Osteoblast (primary cell): ENCODE results near the gene HFE. TPM values are rescaled to one million over a fixed set of nuclear protein-coding genes. Genes with fewer than 3 reads are reported as not detected.

Experiments
- DNase-seq: peaks from one replicate; pipeline ENCODE4 v3.0.0; 2011; ENCODE audit warnings: low spot score, mixed read lengths; ENCODE audit not compliant: insufficient read length; ENCODE audit errors: missing footprints
- H2AFZ ChIP-seq: 2 replicates; pipeline ENCODE4 v1.6.0; 2011; ENCODE audit warnings: mild to moderate bottlenecking, low read length
- H3K27ac ChIP-seq: 2 replicates; pipeline ENCODE4 v1.5.1; 2011; ENCODE audit warnings: mild to moderate bottlenecking, low read depth, low read length, moderate library complexity
- H3K27me3 ChIP-seq: 2 replicates; pipeline ENCODE4 v1.6.0; 2012; ENCODE audit warnings: mild to moderate bottlenecking, control low read depth, inconsistent platforms, low read length, moderate library complexity; ENCODE audit not compliant: insufficient read depth
- H3K36me3 ChIP-seq: 2 replicates; pipeline ENCODE4 v1.5.1; 2011; ENCODE audit warnings: mild to moderate bottlenecking, low read length, control low read depth, moderate library complexity; ENCODE audit not compliant: insufficient read depth
- H3K4me1 ChIP-seq: 2 replicates; pipeline ENCODE4 v1.5.1; 2011; ENCODE audit warnings: mild to moderate bottlenecking, low read length, control low read depth, moderate library complexity; ENCODE audit not compliant: insufficient read depth
- H3K4me2 ChIP-seq: 2 replicates; pipeline ENCODE4 v1.6.0; 2011; ENCODE audit warnings: mild to moderate bottlenecking, low read length; ENCODE audit not compliant: insufficient read depth
- H3K4me3 ChIP-seq: fragments of 200-600 bp; sonication (generic); 3 replicates; pipeline ENCODE4 v1.5.1; 2012; ENCODE audit warnings: mild to moderate bottlenecking, low read length, inconsistent platforms; ENCODE audit not compliant: insufficient read depth
- H3K79me2 ChIP-seq: 2 replicates; pipeline ENCODE4 v1.6.0; 2012; ENCODE audit warnings: mild to moderate bottlenecking, low read length, control low read depth, inconsistent platforms; ENCODE audit not compliant: insufficient read depth
- H3K9me3 ChIP-seq: 2 replicates; pipeline ENCODE4 v1.5.1; 2011; ENCODE audit warnings: low read depth, low read length, control low read depth
- H4K20me1 ChIP-seq: 2 replicates; pipeline ENCODE4 v1.6.0; 2012; ENCODE audit warnings: mild to moderate bottlenecking, low read length, control low read depth; ENCODE audit not compliant: insufficient read depth
- total RNA-seq: library from RNA; depleted of rRNA; stranded (reverse); fragments of >200 nt; gene quantifications from 2 replicates; pipeline ENCODE4 v1.2.3, GENCODE V29; 2012
- TF ChIP-seq, protein P1 (sequence below): IDR thresholded peaks from 2 replicates; pipeline ENCODE4 v1.5.1; 2011; ENCODE audit warnings: mild to moderate bottlenecking, low read depth, low read length, moderate library complexity; ENCODE audit errors: extremely low read depth

The HFE gene
- total RNA-seq, 1 donor, result 14.1 TPM

DNA sequence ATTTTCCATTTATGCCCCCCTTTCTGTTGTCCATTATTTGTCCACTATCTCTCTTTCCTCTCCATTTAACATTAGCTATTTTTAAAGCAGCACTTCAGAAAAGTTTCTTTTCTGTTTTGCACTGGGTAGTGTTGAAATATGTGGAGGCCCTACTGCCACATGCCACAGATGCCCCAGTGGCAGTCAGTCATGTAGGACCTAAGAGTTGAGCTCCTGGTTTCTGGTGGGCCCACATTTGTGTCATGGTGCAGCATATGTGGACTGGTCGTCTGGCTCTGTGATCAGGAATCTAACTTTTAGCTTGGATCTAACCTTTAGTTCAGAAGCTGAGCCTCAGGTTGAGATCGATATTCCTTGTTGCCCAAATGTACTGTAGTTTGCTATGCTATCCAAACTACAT lies 54.8 kb downstream of the HFE start:
- Histone ChIP-seq H3K36me3 (peaks cover 8% of the 10 kb centered on the region), H3K4me2 (no peak overlapping the region), H3K79me2 (no peaks in the 10 kb centered on the region), H3K27ac (no peak overlapping the region), H3K9me3 (no peaks in the 10 kb centered on the region), H3K4me1 (peaks cover 4% of the 10 kb centered on the region), H3K4me3 (no peak overlapping the region), H4K20me1 (no peaks in the 10 kb centered on the region), H2AFZ (no peak overlapping the region), H3K27me3 (no peaks in the 10 kb centered on the region)
- no peak for DNase-seq
- TF ChIP-seq, protein P1, sequence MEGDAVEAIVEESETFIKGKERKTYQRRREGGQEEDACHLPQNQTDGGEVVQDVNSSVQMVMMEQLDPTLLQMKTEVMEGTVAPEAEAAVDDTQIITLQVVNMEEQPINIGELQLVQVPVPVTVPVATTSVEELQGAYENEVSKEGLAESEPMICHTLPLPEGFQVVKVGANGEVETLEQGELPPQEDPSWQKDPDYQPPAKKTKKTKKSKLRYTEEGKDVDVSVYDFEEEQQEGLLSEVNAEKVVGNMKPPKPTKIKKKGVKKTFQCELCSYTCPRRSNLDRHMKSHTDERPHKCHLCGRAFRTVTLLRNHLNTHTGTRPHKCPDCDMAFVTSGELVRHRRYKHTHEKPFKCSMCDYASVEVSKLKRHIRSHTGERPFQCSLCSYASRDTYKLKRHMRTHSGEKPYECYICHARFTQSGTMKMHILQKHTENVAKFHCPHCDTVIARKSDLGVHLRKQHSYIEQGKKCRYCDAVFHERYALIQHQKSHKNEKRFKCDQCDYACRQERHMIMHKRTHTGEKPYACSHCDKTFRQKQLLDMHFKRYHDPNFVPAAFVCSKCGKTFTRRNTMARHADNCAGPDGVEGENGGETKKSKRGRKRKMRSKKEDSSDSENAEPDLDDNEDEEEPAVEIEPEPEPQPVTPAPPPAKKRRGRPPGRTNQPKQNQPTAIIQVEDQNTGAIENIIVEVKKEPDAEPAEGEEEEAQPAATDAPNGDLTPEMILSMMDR, result no peak

Other genes starting within 250 kb of the HFE start
- not detected in 2 replicates for gene SLC17A3, start 213.2 kb upstream of the HFE start, total RNA-seq
- not detected in 2 replicates for gene SLC17A2, start 156.7 kb upstream of the HFE start, total RNA-seq
- gene TRIM38, start 124.6 kb upstream of the HFE start, total RNA-seq, result 13.0 and 13.3 TPM in 2 replicates